ENCODE measurements around the gene FAR2. TPM values are rescaled to one million over a fixed set of nuclear protein-coding genes. Genes with fewer than 3 reads are reported as not detected.

The FAR2 gene
- total and polyA plus RNA-seq, 12 donors = 1.4 to 6.7 (median 2.6) TPM

DNA sequence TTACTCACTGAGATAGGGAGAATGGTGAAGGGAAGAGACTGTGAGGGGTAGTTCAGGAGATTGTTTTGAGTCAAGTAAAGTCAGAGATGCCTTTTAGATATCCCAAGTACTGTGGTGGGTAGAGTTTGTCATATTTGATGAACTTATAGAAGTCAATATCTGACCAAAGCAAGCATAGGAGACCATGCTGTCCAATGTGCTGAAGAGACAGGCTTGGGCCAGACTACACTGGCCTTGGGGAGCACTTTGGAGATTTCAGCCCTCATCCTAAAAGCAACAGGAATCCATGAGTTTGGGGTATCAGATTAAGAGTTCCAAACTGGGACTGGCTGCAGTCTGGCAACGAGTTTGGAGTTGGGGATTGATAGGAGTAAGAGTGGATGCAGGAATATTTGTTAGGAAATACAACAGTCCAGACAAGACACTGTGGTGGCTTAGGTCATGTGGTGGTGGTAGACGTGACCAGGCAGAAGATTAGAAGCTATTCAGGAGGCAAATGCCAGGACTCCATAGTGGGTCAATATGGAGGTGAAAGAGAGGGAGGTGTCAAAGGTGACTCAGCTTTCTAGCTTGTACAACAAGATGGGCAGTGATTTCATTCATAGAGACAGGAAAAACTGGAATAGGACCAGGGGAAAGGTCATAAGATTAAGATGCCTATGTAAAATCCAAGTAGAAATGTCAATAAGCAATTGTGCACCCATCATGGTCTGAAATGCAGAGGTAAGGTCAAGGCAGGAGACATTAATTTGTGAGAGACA lies 81.9 kb downstream of the FAR2 start:
- Histone ChIP-seq H3K27me3 (no peaks in the 10 kb centered on the region), H3K27ac (no peak overlapping the region), H3K4me3 (no peak overlapping the region), H3K4me1 (no peaks in the 10 kb centered on the region), H3K36me3 (no peaks in the 10 kb centered on the region), H3K9me3 (no peaks in the 10 kb centered on the region)
- 80 to 84% methylated on average over 2 of the region's 2 CpGs for WGBS, 2 donors
- intact Hi-C loops (cut with DNase I) = no loop called here
- TF ChIP-seq, protein P1, sequence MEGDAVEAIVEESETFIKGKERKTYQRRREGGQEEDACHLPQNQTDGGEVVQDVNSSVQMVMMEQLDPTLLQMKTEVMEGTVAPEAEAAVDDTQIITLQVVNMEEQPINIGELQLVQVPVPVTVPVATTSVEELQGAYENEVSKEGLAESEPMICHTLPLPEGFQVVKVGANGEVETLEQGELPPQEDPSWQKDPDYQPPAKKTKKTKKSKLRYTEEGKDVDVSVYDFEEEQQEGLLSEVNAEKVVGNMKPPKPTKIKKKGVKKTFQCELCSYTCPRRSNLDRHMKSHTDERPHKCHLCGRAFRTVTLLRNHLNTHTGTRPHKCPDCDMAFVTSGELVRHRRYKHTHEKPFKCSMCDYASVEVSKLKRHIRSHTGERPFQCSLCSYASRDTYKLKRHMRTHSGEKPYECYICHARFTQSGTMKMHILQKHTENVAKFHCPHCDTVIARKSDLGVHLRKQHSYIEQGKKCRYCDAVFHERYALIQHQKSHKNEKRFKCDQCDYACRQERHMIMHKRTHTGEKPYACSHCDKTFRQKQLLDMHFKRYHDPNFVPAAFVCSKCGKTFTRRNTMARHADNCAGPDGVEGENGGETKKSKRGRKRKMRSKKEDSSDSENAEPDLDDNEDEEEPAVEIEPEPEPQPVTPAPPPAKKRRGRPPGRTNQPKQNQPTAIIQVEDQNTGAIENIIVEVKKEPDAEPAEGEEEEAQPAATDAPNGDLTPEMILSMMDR (IDR thresholded peaks at IDR 0.05) = no peak
- DNase-seq = no peak
- ATAC-seq = no peak

DNA sequence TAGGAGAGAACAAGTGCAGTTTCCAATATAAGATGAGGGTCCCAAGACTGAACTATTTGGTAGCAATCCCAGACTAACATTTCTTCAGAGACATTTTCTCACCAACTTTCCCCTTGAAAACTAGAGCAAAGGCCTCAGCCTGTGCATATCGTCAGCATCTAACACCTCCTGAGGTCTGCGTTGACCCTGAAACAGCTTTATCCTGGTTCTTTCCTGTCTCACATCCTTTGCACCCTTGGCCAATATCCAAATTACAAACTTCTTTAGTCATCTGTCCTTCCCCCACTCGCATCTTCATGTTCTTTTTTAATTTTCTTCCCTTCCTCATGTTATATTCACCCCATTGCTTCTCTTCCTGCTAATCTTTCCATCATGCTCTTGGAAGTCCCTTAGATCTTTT lies 83.0 kb downstream of the FAR2 start:
- TF ChIP-seq, protein P1 (IDR thresholded peaks at IDR 0.05) = no peak
- ATAC-seq = no peak
- no peaks in the 10 kb centered on the region for H3K9me3 ChIP-seq
- DNase-seq = no peak
- intact Hi-C loops (cut with DNase I) = no loop called here
- no peaks in the 10 kb centered on the region for H3K36me3 ChIP-seq
- 67% methylated on average over 3 of the region's 3 CpGs for WGBS, 2 donors
- no peak overlapping the region for H3K27ac ChIP-seq
- H3K27me3 ChIP-seq = no peaks in the 10 kb centered on the region
- H3K4me3 ChIP-seq = no peak overlapping the region
- no peaks in the 10 kb centered on the region for H3K4me1 ChIP-seq

DNA sequence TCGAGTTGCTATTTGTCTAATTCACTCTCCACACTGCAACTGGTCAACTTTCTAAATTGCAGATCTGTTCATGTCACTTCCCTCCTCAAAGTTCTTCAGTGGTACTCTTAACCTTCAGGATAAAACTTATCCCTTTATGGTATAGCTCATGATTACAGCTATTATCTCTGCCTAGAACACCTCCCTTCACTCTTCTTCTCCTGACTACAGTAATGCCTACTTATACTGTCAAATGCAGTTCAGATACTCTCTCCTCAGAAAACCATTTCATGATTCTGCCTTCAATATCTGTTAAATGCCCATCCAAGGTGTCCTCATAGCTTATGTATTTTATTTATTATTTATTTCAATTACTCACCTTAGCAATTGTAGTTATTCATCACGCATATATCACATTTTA lies 85.5 kb downstream of the FAR2 start:
- DNase-seq = no peak
- intact Hi-C loops (cut with DNase I) = no loop called here
- Histone ChIP-seq H3K9me3 (no peaks in the 10 kb centered on the region), H3K27ac (no peak overlapping the region), H3K27me3 (no peaks in the 10 kb centered on the region), H3K4me3 (no peak overlapping the region), H3K4me1 (peaks cover 0 to 9% (median 0%) of the 10 kb centered on the region in 9 donors), H3K36me3 (no peaks in the 10 kb centered on the region)
- 92 to 94% methylated on average over 2 of the region's 2 CpGs for WGBS, 2 donors
- TF ChIP-seq, protein P1 (IDR thresholded peaks at IDR 0.05) = no peak
- ATAC-seq = no peak

DNA sequence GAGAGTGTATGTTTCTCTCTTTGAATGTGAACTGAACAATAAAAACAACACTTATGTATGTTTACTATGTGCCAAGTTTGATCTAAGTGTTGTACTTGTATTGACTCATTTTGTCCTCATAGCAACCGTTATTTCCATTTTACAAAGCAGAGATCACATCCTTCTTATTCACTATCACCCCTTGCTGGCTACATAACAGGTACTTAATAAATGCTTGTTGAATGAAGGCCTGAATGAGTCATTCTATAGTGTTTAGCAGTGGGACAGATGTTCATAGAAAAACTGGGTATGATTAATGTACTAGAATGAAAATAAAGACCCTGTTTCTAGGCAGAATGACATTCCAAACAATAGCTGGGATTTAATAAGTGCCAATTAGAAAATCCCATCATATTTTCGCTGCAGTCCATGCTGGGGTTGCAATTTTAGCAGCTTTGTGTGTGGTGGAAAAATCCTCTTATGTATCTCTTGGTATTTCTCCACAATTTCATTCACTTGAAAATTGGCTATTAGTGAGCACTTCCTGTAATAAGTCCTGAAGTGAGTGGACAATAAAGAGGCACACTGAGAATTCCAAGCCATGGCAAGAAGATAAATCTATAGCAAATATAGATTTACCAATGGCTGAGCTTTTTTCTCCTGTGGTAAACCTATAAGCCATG lies 86.0 kb downstream of the FAR2 start:
- no peak overlapping the region for H3K4me3 ChIP-seq
- no peaks in the 10 kb centered on the region for H3K9me3 ChIP-seq
- WGBS, 2 donors = 75 to 81% methylated on average over 2 of the region's 2 CpGs
- intact Hi-C loops (cut with DNase I) = no loop called here
- no peaks in the 10 kb centered on the region for H3K36me3 ChIP-seq
- DNase-seq (no peak), ATAC-seq (no peak)
- peaks cover 0 to 9% (median 0%) of the 10 kb centered on the region in 9 donors for H3K4me1 ChIP-seq
- H3K27ac ChIP-seq = no peak overlapping the region
- TF ChIP-seq, protein P1 (IDR thresholded peaks at IDR 0.05) = no peak
- H3K27me3 ChIP-seq = no peaks in the 10 kb centered on the region
